ENCODE measurements around the gene TMEFF2. TPM values are rescaled to one million over a fixed set of nuclear protein-coding genes. Genes with fewer than 3 reads are reported as not detected.
"Not testable (repeated sequence)": the region's sequence is repeated elsewhere in the genome, so short reads cannot be mapped to it uniquely, and the experiment has no call there.

TMEFF2 gene
- total RNA-seq, 1 experiment from 2014 or later = 0.12 TPM

DNA sequence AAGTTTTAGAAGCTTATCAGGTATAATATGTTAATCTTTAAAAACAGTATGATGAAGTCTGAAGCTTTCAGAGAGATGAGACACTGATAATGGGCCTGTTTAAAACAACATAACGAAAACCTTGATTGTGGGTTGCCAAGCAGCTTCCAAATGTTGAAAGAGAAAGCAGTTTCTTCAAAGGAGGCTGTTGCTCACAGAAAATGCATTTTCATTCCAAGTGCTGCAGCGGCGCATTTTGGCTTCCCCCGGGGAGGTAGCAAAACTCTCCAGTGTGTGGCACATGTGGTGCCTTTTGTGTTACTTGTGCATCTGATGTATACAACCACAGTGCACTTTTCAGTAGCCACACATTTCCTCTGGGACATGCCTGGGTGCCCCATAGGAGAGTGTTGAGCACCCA lies 66.1 kb downstream of the TMEFF2 start:
- no peak for DNase-seq (ENCODE audit: low read depth)

DNA sequence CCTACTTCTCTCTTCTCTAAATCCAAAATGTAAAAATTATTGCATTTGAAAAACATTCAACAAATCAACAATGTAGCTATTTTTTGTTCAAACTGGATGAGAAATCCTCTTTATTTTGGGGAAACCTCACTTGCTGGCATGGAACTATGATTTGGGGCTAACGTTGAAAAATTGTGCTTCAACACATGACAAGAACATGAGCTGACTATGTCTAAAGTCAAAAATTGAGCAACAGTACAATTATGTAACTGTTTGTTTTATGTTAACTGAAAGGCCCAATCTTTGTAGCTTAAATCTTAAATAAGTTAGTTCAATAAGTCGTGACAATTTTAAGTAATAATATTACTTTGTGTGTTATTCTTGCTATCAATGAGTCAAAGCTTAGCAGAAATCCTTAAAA lies 67.3 kb downstream of the TMEFF2 start:
- DNase-seq (ENCODE audit: low read depth) = no peak

DNA sequence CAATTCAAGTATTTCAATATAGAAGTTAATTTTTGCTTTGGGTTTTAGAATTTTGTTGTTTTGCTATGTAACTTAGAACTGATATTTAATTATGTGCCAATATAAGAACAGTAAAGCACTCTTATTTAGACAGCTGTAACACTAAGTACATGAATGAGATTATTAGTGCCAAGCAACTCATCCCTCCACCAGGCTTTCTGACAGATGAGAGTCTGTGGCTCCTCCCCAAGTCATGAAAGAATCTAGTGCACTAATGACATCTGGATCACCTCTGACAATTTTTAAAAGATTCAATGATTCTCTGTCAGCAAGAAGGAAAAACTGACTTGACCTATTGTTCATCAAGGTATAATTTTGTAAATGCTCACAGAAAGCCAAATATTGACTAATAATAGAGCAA lies 67.8 kb downstream of the TMEFF2 start:
- no peak for DNase-seq (ENCODE audit: low read depth)

GRCh38 chr2:192126426-192126825 lies 68.3 kb downstream of the TMEFF2 start:
- DNase-seq (ENCODE audit: low read depth) = no peak

DNA sequence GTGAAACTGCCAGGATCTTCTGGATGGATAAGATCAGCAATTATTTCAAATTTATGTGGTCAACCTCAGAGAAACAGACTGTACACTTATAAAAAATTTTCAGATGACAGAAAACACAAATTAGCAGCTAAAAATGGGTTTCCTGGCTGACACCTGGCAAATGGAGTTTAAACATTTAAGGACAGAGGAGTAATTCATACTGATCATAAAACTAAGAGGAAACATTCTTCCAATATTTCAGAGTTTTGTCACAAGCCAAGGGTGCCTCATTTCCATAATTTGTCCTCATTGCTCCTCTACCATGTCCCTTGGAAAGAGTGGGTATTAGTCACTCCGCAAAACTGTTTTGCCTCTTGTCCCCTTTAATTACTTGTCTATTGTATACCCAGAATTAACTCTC lies 70.2 kb downstream of the TMEFF2 start:
- DNase-seq (ENCODE audit: low read depth) = peak; percentile 42

DNA sequence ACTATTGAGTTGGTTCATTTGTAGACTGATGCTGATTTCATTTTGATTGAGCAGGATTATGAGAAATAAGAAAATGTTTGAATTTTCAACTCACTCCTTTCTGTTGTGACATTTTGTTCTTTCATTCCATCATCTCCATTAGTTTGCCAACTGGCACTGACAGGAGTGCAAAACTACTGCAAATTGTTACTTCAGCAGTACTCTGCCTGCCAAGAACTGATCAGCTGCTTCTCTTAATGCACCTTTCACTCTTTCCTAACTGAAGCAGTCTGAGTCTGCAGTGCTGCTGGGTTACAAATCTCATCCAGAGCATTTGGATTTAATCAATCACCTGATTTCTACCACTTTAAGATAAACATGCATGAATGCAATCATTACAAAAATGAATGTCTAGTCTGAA lies 70.9 kb downstream of the TMEFF2 start:
- no peak for DNase-seq (ENCODE audit: low read depth)

- DNase-seq (ENCODE audit: low read depth) = no peak
Observed at GRCh38 chr2:192122946-192123345, 71.8 kb downstream of the TMEFF2 start.

DNA sequence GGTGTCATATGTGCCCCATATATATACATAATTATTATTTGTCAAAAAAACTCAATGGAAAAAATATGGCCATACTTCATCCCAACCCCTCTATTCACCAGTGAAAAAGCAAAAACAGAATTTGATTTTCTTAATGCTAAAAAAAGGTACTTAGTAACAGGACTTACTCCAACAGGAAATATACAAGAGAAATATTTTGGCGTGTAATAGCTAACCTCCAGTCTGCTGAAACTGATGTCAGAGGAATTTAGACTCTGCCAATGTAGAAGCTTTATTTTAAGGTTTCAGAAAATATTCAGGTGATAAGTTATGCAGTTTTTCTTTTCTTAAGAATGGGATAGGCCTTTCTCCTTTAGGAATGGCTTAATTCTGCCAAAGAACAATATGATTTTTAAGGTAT lies 72.6 kb downstream of the TMEFF2 start:
- no peak for DNase-seq (ENCODE audit: low read depth)

GRCh38 chr2:192119536-192119935 lies 75.2 kb downstream of the TMEFF2 start:
- no peak for DNase-seq (ENCODE audit: low read depth)

DNA sequence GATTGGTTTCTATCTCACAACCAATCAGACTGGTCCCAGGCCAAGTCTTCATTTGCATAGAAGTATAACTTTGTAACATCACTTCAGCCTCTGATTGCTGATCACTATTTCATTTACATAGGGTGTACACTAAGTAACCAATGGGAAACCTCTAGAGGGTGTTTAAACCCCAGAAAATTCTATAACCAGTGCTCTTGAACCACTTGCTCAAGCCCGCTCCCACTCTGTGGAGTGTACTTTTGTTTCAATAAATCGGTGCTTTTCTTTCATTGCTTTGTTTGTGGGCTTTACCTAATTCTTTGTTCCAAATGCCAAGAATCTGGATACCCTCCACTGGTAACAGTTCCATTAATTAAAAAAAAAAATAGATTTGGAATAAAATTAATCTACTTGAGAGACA lies 77.0 kb downstream of the TMEFF2 start:
- DNase-seq (ENCODE audit: low read depth) = no peak

GRCh38 chr2:192111536-192111935 lies 83.2 kb downstream of the TMEFF2 start:
- not testable (repeated sequence) for DNase-seq (ENCODE audit: low read depth)

DNA sequence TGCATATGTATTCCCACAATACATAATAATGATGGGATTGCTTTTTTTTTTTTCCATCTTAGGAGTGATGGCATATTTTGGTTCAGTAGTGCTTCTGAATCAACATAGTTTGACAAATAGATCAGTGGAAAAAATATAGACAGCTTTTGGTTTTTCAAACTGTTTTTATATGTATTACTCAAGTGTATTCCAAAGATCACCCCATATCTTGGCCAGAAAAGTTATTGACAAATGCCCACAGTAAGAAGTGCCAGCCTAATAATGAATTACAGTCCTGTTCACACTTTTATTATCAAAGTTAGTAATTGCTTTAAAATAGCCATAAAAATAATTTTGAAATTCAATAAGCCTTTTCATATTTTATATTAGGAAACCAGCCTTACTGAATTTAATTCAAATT lies 95.0 kb downstream of the TMEFF2 start:
- DNase-seq (ENCODE audit: low read depth) = no peak

GRCh38 chr2:192098814-192099491 lies 95.8 kb downstream of the TMEFF2 start:
- no peak for DNase-seq (ENCODE audit: low read depth)

- DNase-seq (ENCODE audit: low read depth) = no peak
Observed at GRCh38 chr2:192091476-192091875, 103.3 kb downstream of the TMEFF2 start.

DNA sequence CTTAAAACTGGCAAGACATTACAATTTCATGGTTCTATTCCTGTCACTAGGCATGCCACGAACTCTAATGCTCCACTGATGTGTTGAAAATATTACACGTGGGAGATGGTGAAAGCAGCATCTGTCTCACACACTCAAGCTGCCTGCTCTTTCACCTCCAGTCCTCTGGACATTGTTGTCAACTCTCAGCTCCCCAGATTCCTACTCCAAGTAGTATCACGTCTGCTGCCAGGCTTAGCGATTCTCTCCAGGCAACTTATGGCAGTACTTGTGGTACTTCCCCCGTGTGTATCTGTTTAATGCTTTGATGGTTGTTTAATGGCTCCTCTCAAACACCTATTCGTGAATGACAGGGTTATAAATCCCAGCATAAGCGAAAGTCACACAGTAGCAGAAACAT lies 103.8 kb downstream of the TMEFF2 start:
- no peak for DNase-seq (ENCODE audit: low read depth)

GRCh38 chr2:192087398-192087958 lies 107.3 kb downstream of the TMEFF2 start:
- DNase-seq (ENCODE audit: low read depth) = no peak

DNA sequence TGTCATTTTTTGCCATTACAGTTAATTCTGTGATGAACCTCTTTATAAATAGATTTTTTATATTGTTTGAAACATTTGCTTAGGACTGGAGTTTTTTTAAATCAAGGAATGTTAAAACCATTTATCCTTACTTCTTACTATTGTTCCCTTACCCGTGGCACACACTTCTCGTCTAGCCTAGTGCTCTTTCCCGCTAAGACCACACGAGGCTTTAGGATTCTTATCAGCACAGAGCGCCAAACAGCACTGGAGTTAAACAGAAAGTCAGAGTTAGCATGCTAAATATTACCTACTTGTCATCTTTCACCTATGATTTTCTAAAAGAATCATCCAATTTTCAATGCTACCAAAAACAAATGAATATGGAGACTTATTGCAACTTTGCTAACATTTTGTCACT lies 112.6 kb downstream of the TMEFF2 start:
- no peak for DNase-seq (ENCODE audit: low read depth)

DNA sequence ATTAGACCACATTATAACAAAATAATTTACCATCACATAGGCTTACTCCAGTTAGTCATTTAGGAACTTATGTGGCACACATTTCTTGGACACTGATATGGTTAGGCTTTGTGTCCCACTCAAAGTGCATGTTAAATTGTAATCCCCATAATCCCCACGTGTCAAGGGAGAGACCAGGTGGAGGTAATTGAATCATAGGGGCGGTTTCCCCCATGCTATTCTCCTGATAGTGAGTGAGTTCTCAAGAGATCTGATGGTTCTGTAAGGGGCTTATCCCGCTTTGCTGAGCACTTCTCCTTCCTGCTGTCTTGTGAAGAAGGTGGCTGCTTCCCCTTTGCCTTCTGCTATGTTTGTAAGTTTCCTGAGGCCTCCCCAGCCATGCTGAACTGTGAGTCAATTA lies 114.6 kb downstream of the TMEFF2 start:
- not testable (repeated sequence) for DNase-seq (ENCODE audit: low read depth)

GRCh38 chr2:192073878-192074277 lies 120.9 kb downstream of the TMEFF2 start:
- DNase-seq (ENCODE audit: low read depth) = no peak

GRCh38 chr2:192072778-192073177 lies 122.0 kb downstream of the TMEFF2 start:
- DNase-seq (ENCODE audit: low read depth) = no peak

DNA sequence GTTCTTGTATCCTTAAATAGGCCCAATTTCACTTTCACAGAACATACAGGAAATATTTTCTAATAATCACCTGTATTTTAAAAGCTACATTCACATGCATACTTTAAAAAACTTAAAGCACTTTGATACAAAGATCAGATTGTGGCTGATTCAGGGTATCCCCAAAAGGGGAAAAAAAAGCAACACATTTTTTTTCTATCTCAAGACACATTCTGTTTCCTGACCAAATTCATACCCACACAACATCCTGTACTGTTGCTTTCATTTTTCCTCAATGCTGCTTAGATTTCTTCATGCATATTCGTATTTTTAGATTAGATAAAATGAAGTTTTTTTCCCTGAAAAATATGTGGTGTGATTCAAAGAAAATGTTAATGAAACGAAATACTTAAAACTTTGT lies 122.5 kb downstream of the TMEFF2 start:
- no peak for DNase-seq (ENCODE audit: low read depth)

GRCh38 chr2:192070099-192070498 lies 124.6 kb downstream of the TMEFF2 start:
- DNase-seq (ENCODE audit: low read depth) = no peak

DNA sequence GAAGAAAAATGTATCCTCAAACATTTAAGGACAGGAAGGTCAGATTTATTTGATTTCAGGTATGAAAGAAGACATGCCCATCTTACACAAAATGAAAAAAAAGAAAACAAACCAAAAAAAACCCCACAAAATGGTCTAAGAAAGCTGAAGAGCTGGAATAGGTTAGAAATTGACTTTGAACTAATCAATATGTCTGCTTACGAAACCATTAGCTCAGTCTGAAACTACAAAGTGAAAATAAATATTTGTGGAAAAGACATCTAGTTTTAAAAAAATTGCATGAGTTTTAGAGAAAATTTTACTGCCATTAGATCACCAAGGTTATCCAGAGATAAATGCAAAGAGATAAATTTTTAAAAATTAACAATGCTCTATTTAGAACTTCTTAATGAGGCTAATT lies 125.3 kb downstream of the TMEFF2 start:
- no peak for DNase-seq (ENCODE audit: low read depth)

- DNase-seq (ENCODE audit: low read depth) = no peak
Observed at GRCh38 chr2:192068966-192069365, 125.8 kb downstream of the TMEFF2 start.

All from RPMI7951 (cell line).